NCI-H187 treated with DMSO at 0.1 percent for 48 hours (cell line): ENCODE measurements around the gene CA11.
"Not testable (repeated sequence)": the region's sequence is repeated elsewhere in the genome, so short reads cannot be mapped to it uniquely, and the experiment has no call there.

Experiments used
- DNase-seq: peaks from one replicate; lab custom pipeline; 2025; lab: John Stamatoyannopoulos, UW

Gene CA11

DNA sequence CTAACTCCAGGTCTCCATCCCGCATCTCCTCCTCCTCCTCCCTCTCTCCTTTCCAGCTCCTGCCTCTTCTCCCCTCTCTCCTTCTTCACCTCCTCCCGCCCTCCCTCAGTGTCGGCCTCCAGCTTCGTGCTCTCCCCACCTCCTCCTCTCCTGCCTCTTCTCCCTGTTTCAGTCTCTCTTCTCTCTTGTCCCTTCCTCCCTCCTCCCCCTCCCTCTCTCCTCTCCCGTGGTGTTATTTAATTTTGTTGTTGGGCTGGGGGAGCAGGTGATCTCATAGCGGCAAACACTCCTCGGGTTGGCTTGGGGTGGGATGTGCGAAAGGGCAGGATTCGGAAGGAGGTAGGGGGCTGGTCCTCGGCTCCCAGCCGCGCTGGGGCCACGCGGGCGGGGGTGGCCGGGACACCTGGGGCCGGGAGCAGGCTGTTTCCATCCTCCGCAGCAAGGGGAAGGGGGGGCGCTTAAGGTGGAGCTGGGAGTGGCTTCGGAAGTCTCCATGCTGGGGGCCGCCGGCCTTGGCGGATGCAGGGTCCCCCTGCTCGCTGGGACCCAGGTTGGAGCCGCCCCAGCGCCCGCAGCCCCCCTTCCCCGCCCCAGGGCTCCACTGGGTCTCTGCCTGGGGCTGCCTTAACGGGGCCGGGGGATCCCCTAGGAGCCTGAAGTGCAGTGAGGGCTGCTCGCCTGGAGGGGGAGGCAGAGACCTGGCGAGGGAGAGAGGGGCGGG lies at the start of gene CA11:
Gene CA11, minus strand, starts transcription at position 187 of the 721 bp plus-strand sequence. CDS start 555 bp downstream, outside the sequence.
- peak; percentile 92 for DNase-seq

DNA sequence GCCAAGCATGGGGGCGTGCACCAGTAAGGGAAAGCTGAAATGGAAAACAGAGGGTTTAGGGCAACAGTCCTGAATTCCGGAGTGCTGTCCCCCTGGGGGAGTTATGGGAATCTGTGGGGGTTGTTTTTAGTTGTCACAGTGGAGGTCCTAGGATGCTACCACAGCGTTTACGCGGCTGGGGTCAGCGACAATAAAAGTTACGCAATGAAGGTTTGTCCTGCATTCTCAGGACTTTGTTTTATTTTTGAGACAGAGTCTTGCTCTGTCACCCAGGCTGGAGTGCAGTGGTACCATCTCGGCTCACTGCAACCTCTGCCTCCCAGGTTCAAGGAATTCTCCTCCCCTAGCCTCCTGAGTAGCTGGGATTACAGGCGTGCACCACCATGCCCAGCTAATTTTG lies 47.6 kb upstream of the CA11 start:
- not testable (repeated sequence) for DNase-seq

DNA sequence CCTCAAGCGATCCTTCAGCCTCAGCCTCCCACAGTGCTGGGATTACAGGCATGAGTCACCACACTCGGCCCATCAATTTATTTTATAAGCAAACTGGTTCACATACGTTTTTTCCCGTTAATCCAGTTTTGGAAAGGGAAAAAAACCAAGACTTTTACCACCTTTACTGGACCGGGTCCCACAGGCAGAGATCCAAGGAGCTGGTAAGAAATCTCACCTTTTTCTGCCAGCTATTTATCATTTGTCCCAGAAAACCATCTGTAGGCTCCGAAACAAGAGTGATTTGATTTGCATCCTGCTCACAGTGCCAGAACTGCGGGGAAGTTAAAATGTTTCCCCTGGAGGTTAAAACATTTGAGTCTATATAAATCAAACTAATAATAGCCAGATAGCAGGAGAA lies 43.5 kb upstream of the CA11 start:
- no peak for DNase-seq

DNA sequence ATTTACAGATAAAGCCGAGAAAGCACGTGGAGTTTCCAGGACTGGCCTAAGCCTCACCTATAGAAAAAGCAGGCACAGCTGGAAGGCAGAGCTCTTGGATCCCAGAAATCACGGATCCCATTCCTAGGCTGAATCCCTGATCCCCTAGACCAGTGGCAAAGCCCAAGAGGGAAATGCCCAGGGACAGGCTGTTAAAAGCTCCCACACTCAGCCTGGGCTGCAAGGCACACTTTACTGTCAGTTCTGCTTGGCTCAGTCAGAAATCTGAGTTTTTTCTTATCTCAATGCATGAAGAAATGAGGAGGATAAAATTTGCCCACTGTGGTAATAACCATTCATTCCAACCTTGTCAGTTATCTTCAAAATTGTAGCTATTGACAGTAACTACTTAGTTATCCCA lies 41.8 kb upstream of the CA11 start:
- no peak for DNase-seq

DNA sequence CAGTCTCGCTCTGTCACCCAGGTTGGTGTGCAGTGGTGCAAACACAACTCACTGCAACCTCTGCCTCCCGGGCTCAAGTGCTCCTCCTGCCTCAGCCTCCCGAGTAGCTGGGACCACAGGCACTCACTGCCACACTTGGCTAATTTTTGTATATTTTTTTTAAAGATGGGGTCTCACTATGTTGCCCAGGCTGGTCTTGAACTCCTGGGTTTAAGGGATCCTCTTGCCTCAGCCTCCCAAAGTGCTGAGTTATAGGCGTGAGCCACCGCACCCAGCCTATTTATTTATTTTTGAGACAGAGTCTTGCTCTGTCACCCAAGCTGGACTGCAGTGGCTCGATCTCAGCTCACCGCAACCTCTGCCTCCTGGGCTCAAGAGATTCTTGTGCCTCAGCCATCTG lies 40.6 kb upstream of the CA11 start:
- not testable (repeated sequence) for DNase-seq

DNA sequence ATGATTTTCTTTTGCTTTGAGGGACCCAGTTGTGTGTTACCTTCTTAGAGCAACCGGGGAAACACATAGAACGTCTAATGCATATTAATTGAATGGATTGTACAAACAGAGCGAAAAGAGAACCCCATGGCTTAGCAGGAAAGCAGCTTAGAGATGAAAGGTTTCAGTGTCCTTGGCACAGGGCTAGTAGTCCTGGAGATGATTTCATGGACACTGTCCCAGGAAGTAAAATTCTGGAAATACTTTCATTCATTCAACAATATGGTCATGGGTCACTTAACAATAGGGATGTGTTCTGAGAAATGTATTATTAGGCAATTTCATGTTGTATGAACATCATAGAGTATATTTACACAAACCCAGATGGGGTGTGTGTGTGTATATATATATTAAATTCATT lies 40.1 kb upstream of the CA11 start:
- no peak for DNase-seq

DNA sequence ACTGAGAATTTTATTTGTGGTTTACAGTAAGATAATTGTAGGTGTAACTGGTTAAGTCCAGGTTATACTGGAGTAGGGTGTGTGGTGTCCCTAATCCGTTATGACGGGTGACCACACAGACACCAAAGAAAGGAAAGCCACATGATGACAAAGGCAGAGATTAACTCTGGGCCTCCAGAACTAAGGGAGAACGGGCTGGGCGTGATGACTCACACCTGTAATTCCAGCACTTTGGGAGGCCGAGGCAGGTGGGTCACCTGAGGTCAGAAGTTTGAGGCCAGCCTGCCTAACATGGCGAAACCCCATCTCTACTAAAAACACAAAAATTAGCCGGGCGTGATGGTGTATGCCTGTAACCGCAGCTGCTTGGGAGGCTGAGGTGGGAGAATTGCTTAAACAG lies 39.6 kb upstream of the CA11 start:
- no peak for DNase-seq

DNA sequence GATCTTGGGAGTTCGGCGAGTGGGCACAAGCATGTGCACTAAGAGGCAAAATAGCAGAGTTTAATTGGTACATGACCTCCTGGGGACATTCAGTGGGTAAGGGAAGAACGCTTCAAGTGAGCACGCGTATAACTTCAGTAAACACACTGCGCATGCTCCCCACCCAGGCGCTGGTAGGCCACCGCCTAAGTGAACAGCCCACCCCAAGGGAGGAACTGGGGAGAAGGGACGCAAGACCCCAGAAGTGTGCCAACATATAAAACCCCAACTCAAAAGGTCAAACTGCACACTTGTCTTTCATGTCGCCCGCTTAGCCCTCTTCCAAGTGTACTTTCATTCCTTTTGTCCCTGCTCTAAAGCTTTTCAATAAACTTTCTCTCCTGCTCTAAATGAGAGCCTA lies 37.4 kb upstream of the CA11 start:
- DNase-seq, result no peak

DNA sequence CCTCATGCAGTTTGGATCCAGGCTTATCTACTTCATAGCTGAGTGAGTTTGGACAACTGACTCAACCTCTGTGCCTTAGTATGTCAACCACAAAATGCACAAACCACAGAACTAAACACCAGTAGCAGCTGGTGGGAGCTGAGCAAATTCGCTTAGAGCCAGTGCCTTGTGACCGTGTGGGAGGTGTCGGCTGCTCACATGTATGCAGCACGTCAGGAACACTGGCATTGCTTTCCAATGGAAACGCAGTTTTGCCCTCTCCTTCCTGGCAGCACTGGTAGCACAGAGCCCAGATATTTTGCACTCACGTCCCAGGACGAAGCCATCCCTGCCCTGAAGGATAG lies 35.1 kb upstream of the CA11 start:
- no peak for DNase-seq

DNA sequence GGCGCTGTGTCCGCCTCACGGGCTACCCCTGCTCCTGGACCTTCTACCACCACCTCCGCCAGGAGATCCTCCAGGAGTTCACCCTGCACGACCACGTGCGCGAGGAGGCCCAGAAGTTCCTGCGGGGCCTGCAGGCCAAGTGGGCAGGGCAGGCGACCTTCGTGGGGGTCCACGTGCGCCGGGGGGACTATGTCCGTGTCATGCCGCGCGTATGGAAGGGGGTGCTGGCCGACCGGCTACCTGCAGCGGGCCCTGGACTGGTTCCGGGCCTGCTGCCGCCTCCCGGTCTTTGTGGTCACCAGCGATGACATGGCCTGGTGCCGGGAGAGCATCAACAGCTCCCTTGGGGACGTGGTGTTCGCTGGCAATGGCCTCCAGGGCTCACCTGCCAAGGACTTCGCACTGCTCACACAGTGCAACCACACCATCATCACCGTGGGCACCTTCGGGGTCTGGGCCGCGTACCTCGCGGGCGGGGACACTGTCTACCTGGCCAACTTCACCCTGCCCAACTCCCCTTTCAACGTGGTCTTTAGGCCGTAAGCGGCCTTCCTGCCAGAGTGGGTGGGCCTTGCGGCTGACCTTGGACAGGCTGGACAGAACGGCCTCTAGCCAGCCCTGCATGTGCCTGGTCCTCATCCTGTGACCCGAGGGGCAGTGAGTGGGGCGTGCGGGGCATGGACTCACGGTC lies 34.6 kb upstream of the CA11 start:
- DNase-seq, result no peak

DNA sequence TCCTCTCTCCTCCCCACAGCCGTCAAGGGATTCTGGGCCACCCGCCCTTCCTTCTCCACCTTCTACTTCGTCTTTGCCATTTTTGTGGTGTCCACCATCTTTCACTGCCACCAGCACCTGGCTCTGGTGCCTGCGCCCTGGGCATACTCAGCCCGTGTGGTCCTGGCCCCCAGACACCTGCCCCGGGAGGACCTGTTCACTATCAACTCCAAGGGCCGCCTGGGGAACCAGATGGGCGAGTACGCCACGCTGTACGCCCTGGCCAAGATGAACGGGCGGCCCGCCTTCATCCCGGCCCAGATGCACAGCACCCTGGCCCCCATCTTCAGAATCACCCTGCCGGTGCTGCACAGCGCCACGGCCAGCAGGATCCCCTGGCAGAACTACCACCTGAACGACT lies 34.0 kb upstream of the CA11 start:
- not testable (repeated sequence) for DNase-seq

DNA sequence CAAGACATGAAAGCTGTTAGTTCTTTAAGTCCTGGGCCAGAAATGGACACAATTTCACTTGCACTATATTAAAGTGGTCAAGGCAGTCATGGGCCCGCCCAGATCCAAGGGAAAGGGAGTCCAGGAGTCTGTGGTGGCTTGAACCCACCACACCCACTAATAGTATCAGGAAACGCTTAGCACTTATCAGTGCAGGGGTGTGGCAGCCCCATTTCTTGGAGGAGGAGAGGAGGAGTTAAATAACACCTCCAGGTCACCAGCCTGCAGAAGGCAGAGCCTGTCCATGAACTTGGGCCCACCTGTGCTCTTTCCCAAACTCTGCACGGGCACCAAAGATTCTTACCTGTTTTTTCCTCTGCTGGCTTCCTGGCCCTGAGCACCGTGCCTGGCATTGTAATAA lies 32.2 kb upstream of the CA11 start:
- no peak for DNase-seq

DNA sequence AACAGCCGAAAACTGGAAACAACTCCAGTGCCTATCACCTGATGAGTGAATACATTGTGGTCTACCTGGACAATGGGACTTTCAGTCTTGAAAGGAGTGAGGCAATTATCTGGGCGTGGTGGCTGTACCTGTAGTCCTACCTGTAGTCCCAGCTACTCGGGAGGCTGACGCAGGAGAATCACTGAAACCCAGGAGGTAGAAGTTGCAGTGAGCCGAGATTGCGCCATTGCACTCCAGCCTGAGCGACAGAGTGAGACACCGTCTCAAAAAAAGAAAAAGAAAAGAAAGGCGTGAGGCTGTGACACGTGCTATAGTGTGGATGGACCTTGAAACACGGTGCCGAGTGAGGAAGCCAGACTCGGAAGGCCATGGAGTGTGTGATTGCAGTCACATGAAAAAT lies 30.9 kb upstream of the CA11 start:
- no peak for DNase-seq

DNA sequence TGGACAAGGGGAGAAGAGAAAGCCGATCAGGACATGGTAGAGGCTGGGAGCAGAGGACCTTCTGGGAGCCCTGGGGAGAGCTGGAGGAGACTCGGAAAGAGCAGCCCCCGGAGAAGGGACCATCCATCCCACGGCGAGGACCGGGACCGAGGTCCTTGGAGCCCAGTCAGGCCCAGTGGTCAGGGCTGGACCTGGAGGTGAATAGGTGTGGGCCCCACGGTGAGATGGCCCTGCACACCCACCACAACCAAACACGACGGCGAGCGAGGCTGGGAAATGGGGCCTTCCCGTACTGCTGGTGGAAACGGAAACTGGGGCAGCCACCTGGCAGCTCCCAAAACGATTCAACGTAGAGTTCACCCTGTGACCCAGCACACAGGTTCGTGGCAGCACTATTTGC lies 30.5 kb upstream of the CA11 start:
- DNase-seq, result no peak

DNA sequence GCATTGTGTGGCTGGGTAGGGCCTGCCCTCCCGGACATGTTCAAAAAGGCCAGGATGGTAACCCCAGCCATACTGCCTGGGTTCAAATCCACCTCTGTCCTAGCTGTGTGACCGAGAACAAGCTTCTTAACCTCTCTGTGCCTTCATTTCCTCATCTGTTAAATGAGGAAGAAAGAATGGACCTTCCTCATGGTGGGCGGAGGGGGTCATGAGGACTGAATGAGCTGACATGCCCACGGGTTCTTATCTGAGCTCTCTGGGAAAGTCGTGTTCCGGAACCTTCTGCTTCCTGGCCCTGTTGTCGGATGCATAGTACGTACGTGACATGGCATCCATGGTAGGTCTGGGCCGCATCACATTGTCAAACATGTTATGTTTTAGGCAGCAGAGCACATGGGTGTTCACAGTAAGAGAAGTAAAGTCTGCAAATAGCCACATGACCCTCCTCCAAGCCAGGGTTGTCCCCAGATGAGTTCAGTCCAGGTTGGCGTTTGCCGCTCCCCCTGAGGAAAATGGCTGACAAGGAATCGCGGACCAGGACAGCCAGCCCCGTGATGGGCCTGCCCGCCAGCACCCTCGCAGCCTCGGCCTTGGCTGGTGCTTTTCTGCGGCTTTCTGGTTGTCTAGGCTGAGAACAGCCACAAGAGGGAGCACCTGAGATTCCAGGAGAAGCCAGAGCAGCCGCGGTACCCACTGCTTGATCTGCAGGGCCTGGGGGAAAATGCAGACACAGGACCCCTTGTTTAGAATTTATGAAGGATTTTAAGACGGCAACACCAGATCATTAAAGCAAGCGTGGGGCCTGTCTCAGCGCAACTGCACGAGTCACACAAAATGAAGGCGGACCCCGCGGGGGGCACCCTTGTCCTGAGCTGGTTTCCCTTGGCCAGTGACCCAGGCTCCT lies 29.2 kb upstream of the CA11 start:
- DNase-seq, result peak; percentile 63

DNA sequence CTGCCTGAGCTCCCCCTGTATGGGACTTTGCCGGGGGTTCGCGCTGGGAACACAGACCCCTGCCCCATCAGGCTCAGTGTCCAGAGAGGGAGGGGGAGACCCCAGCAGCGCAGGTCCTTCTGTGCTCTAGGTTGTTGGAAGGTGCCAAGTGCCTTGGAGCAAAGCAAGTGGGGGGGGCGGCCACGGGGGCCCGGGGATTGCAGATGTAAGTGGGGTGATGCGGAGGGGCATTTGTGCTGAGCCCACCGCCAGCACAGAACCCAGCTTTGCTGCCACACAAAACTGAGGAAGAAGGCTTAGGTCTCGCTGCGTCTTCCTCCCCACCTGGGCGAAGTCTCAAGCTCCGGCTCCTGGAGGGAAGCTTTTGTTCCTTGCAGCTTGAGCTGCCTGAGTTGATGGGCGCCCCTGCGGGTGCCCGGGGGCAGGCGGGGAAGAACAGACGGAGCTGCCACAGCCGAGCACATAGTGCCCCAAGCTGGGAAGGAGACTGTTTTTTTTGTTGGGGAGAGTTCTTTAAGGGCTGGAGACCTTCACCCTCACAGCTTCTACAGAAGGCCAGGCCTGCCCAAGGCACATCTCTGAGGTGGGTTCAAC lies 28.3 kb upstream of the CA11 start:
- no peak for DNase-seq

DNA sequence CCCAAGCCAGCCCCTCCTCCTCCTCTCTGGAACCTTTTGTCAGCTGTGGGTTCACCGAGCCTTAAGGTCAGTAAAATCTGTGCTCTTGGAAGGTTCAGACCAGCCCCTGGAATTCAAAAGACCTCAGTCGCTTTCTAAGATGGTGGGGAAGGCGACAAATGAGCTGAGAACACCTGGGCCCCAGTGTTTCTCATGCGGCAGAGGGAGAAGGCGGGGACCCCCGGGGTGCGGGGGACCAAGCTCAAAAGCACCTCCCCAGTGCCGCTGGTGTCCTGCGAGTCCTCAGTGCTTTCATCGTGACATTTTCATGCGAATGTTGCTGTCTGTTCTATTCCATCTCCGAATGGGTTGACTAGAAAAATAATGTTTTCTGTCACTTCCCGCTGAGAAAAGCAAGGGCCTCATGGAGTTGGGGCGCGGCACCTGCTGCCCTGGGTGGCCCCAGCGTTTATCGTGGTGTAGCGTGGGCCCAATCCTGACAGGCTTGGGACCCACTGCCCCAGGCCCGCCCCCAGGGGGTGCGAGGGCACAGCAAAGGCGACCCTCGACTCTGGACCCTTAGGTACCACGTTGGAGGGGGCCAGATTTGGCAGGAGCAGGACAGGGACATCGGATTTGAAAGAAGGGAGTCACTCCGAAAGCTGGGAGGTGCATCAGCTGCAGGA lies 27.6 kb upstream of the CA11 start:
- no peak for DNase-seq

DNA sequence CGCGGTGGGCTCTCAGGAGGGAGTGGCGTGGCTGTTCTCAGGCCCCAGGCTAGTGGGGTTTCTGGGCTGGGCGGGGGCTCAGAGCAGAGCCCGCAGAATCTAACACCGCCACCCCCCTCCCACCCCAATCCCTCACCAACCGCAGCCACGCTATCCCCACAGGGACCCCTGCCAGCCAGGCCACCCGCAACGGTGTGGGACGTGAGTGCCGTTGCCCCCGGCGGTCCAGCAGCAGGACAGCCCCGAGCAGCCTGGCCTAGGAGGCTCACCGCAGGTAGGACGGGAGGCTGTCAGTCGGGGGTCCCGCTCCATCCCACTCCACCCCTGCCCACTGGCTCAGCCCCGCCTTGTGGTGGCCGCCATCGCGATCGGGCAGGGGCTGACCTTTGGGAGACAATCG lies 27.0 kb upstream of the CA11 start, which contains the start of gene NTN5:
Gene NTN5, minus strand, starts transcription at position 24 of the 400 bp plus-strand sequence. CDS start 2,031 bp downstream, outside the sequence.
- DNase-seq, result no peak

DNA sequence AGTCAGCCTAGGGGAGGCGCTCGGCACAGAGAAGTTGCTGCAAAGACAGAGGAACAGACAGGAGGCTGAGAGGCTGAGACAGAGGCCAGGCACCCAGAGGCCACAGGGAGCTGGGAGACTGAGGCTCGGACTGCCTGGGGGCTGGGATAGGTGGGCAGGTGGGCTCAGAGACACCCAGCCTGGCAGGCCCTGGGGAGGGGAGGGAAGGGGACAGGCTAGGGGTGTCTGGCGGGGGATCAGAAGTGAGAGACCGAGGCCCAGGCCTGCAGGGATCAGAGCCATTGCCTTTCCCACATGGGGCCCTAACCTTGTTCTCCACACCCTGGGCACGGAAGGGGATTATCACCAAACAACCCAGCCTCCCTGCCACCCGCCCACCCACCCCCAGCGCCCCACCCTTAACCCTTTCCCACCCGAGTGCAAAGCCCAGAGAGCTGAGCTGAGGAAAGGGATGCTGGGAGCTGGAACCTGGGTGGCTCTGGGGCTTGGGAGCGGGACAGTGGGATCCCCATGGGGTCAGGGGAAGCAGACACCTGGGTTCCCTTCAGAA lies 25.5 kb upstream of the CA11 start:
- no peak for DNase-seq

DNA sequence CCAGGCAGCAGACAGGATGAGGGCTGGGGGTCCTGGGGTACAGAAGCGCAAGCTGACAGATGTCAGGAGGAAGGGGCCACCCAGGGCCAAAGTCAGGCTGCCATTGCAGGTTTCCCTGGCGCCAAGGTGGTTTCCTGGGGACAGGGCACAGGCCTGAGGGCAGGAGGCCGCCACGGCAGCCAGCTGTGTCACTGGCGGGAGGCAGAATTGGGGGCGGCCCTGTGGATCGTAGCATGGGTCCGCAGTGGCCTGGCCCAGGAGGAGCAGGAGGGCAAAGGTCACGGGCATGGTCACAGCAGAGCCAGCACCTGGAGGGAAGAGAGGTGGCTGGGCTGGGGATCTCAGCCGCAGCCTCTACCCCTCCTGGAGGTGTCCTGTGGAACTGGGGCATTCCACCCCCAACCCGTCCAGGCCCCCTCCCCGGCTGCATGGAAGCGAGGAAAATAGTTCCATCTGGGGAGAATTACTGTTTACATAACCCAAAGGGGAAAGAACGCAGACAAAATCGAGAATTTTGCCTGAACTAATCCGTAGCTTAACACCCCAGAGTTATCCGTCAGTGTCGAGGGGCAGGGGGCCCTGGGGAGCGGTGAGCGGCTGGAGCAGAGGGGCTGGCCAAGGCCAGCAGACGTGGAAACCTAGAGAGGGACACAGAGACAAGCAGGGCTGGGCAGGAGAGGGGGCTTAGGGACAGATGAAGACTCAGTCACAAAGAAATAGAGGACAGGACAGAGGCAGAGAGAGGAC lies 24.9 kb upstream of the CA11 start:
- no peak for DNase-seq
